ACC112 (cell line): ENCODE results near the gene ANKHD1.

ENCODE experiments used
- H2AFZ ChIP-seq: fragments of 200-600 bp; sonication (generic); one replicate; pipeline ENCODE4 v1.6.0; 2017; ENCODE audit warnings: antibody characterized with exemption, low read length; ENCODE audit not compliant: unreplicated experiment
- H3K27ac ChIP-seq: fragments of 200-600 bp; sonication (generic); 2 replicates; pipeline ENCODE4 v1.5.1; 2014; ENCODE audit warnings: low read depth, mild to moderate bottlenecking, antibody characterized with exemption, low read length, moderate library complexity
- H3K27me3 ChIP-seq: fragments of 200-600 bp; sonication (generic); 2 replicates; pipeline ENCODE4 v1.6.1; 2014; ENCODE audit warnings: mild to moderate bottlenecking, antibody characterized with exemption, low read length, moderate library complexity, mixed read lengths; ENCODE audit not compliant: insufficient read depth
- H3K36me3 ChIP-seq: fragments of 200-600 bp; sonication (generic); 2 replicates; pipeline ENCODE4 v1.6.1; 2016; ENCODE audit warnings: mild to moderate bottlenecking, antibody characterized with exemption, low read length, moderate library complexity, mixed read lengths; ENCODE audit not compliant: insufficient read depth
- H3K4me1 ChIP-seq: fragments of 200-600 bp; sonication (generic); one replicate; pipeline ENCODE4 v1.6.1; 2016; ENCODE audit warnings: low read length, mixed read lengths; ENCODE audit not compliant: insufficient read depth, unreplicated experiment, control insufficient read depth
- H3K4me3 ChIP-seq: fragments of 200-600 bp; sonication (generic); 2 replicates; pipeline ENCODE4 v1.5.1; 2014; ENCODE audit warnings: mild to moderate bottlenecking, low read depth, low read length
- H3K79me2 ChIP-seq: fragments of 200-600 bp; sonication (generic); one replicate; pipeline ENCODE4 v1.6.0; 2016; ENCODE audit warnings: low read length; ENCODE audit not compliant: control insufficient read depth, unreplicated experiment, insufficient read depth

The ANKHD1 gene

DNA sequence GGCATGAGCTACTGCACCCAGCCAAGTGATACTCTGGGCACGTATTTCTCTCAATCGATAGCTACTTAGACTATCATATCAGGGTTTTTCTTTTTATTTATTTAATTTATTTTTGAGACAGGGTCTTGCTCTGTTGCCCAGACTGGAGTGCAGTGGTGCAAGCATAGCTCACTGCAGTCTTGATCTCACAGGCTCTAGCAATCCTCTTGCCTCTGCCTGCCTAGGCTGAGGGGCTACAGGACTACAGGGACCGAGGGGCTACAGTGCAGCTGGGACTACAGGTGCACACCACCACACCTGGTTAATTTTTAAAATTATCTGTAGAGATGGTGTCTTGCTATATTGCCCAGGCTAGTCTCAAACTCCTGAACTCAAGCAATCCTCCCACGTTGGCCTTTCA lies 20.3 kb upstream of the ANKHD1 start:
- Histone ChIP-seq H3K36me3 (no peaks in the 10 kb centered on the region), H2AFZ (no peak overlapping the region), H3K4me3 (no peak overlapping the region), H3K27ac (no peak overlapping the region), H3K79me2 (no peaks in the 10 kb centered on the region), H3K4me1 (no peaks in the 10 kb centered on the region), H3K27me3 (no peaks in the 10 kb centered on the region)

GRCh38 chr5:140381972-140382371 lies 19.7 kb upstream of the ANKHD1 start:
- H2AFZ ChIP-seq = no peak overlapping the region
- no peaks in the 10 kb centered on the region for H3K36me3 ChIP-seq
- H3K79me2 ChIP-seq = no peaks in the 10 kb centered on the region
- H3K4me3 ChIP-seq = no peak overlapping the region
- no peak overlapping the region for H3K27ac ChIP-seq
- no peaks in the 10 kb centered on the region for H3K27me3 ChIP-seq
- no peaks in the 10 kb centered on the region for H3K4me1 ChIP-seq

- Histone ChIP-seq H3K79me2 (no peaks in the 10 kb centered on the region), H2AFZ (no peak overlapping the region), H3K4me1 (no peaks in the 10 kb centered on the region), H3K4me3 (no peak overlapping the region), H3K27ac (no peak overlapping the region), H3K36me3 (no peaks in the 10 kb centered on the region), H3K27me3 (no peaks in the 10 kb centered on the region)
Measured at GRCh38 chr5:140382866-140383265, 18.8 kb upstream of the ANKHD1 start.

DNA sequence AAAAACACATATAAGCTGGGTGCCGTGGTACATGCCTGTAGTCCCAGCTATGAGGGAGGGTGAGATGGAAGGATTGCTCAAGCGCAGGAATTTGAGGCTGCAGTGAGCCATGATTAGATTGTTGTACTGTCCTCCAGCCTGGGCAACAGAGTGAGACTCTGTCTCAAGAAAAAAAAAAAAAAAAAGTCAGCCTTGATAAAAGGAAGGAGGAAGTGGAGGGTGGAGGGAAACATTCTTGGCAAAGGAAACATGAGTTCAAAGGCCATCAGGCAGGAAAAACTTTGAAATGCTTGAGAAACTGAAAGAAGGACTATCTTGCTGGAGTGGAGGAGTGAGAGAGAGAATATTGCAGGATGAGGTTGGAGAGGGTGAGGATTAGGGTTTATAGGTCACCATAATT lies 18.3 kb upstream of the ANKHD1 start:
- Histone ChIP-seq H3K27ac (no peak overlapping the region), H3K4me3 (no peak overlapping the region), H3K4me1 (no peaks in the 10 kb centered on the region), H2AFZ (no peak overlapping the region), H3K27me3 (no peaks in the 10 kb centered on the region), H3K79me2 (no peaks in the 10 kb centered on the region), H3K36me3 (no peaks in the 10 kb centered on the region)

DNA sequence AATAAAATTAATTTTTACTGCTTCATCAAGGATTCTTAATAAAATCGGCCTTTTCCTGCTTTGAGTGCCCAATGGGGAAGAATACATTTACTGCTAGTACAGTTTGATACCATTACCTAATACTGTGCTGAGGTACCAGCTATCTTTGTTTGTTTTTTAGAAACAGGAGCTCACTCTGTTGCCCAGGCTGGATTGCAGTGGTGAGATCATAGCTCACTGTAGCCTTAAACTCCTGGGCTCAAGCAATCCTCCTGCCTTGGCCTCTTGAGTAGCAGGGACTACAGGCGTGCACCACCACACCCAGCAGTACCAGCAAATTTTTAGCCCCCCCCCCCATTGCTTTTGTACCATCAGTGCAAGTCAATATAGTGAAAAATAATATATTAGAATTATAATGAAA lies 13.6 kb upstream of the ANKHD1 start:
- Histone ChIP-seq H3K36me3 (no peaks in the 10 kb centered on the region), H3K27ac (no peak overlapping the region), H3K4me1 (no peaks in the 10 kb centered on the region), H3K4me3 (no peak overlapping the region), H3K27me3 (no peaks in the 10 kb centered on the region), H3K79me2 (no peaks in the 10 kb centered on the region), H2AFZ (no peak overlapping the region)

DNA sequence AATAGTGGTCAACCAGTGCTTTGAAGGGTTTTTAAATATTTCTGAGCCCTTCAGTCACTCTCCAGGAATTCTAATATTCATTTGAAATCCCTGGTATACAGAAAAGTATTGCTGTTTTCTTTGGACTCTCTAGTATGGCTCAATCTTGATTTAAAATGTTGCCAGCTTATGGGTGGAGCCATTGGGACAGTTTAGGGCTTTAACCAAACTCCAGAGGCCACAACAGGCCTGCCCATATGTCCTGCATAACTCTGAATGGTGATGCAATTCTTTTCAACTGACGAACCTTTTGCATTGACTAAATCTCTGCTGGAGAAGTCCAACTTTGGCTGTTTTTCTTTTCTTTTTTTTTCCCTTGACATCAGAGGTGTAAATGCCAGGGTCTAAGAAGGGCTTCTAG lies 10.3 kb upstream of the ANKHD1 start:
- no peaks in the 10 kb centered on the region for H3K36me3 ChIP-seq
- H3K4me3 ChIP-seq = no peak overlapping the region
- no peaks in the 10 kb centered on the region for H3K79me2 ChIP-seq
- no peak overlapping the region for H2AFZ ChIP-seq
- no peak overlapping the region for H3K27ac ChIP-seq
- H3K27me3 ChIP-seq = no peaks in the 10 kb centered on the region
- H3K4me1 ChIP-seq = no peaks in the 10 kb centered on the region

DNA sequence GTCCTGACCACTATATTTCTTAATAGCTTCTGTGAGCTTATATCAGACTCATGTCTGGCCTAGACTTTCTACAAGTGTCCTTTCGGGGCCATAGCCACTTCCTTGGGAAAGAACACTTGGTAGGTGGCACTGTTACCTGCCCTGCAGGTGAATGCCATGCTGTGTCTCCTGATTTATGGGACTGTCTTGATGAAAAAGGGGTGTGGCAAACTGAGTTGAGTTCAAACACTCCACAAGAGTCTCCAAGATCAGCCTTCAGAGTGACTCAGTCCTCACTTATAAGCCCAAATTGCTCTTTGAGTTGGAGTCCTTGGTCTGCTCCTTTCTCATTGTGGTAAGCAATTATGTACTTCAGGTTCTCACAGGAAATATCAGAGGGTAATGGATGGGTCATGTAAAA lies 9.9 kb upstream of the ANKHD1 start:
- no peaks in the 10 kb centered on the region for H3K79me2 ChIP-seq
- H3K27me3 ChIP-seq = no peaks in the 10 kb centered on the region
- no peak overlapping the region for H2AFZ ChIP-seq
- H3K4me1 ChIP-seq = no peaks in the 10 kb centered on the region
- H3K36me3 ChIP-seq = no peaks in the 10 kb centered on the region
- H3K4me3 ChIP-seq = no peak overlapping the region
- no peak overlapping the region for H3K27ac ChIP-seq

DNA sequence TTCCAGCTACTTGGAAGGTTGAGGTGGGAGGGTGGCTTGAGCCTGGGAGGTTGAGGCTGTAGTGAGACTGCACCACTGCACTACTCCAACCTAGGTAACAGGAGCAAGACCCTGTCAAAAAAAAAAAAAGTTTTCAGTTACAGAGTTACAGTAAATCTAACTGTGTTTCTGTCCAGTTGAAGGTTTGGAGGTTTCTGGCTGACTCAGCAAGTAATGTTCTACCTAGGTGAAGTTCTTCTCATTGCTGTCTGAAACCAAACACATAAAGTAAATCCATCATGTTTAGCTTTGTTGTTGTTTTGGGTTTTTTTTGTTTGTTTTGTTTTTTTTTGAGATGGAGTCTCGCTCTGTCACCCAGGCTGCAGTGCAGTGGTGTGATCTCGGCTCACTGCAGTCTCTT lies 7.9 kb upstream of the ANKHD1 start:
- Histone ChIP-seq H3K79me2 (no peaks in the 10 kb centered on the region), H3K4me3 (no peak overlapping the region), H3K4me1 (no peaks in the 10 kb centered on the region), H2AFZ (no peak overlapping the region), H3K36me3 (no peaks in the 10 kb centered on the region), H3K27me3 (no peaks in the 10 kb centered on the region), H3K27ac (no peak overlapping the region)

GRCh38 chr5:140398379-140398811 lies 3.2 kb upstream of the ANKHD1 start:
- Histone ChIP-seq H3K4me3 (no peak overlapping the region), H3K4me1 (peaks cover 4% of the 10 kb centered on the region), H2AFZ (no peak overlapping the region), H3K36me3 (no peaks in the 10 kb centered on the region), H3K79me2 (peaks cover 17% of the 10 kb centered on the region), H3K27me3 (no peaks in the 10 kb centered on the region), H3K27ac (peak overlapping the region; percentile 22; the same call in 1 of the 2 replicates)

DNA sequence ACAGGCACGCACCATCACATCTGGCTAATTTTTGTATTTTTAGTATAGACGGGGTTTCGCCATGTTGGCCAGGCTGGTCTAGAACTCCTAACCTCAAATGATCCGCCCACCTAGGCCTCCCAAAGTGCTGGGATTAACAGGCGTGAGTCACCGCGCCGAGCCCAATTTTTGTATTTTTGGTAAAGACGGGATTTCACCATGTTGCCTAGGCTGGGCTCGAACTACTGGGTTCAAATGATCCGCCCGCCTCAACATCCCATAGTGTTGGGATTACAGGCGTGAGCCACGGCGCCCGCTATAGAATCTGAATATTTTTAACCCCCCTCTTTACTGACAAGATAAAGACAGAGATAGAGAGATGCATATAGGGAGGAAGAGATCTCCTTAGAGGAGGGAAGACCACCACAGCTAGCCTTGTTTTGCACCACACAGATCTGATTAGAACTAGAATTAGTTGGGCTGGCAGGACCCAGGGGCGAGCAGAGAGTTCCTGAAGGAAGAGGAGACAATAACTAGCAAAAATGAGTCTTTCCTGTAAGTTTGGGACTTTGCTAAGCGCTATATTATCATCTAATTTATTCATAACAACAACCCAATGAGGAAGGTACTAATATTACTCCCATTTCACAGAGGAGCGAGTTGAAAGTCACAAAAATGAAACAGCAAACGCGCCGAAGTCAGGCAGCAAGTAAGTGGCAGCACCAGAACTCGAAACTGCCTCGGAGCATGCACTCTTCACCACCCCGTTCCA lies 1.5 kb upstream of the ANKHD1 start:
- Histone ChIP-seq H3K4me1 (peaks cover 18% of the 10 kb centered on the region), H3K27me3 (no peaks in the 10 kb centered on the region), H2AFZ (peak overlapping the region; percentile 91), H3K79me2 (peaks cover 35% of the 10 kb centered on the region), H3K27ac (peak overlapping the region; percentile 34; the same call in 1 of the 2 replicates), H3K36me3 (no peaks in the 10 kb centered on the region), H3K4me3 (peak overlapping the region; percentile 99)

- Histone ChIP-seq H3K4me3 (peak overlapping the region; percentile 99), H2AFZ (peak overlapping the region; percentile 91), H3K27me3 (no peaks in the 10 kb centered on the region), H3K36me3 (no peaks in the 10 kb centered on the region), H3K79me2 (peaks cover 42% of the 10 kb centered on the region), H3K4me1 (peaks cover 18% of the 10 kb centered on the region), H3K27ac (peak overlapping the region; percentile 34; the same call in 1 of the 2 replicates)
Measured at GRCh38 chr5:140400730-140401361, 787 bp upstream of the ANKHD1 start.
